Upper lobe of right lung (tissue), 1 donor: ENCODE data around the gene KCTD10. TPM values are rescaled to one million over a fixed set of nuclear protein-coding genes. Genes with fewer than 3 reads are reported as not detected.

Source experiments
- ATAC-seq: fragments of 200-7000 bp; cut with Tn5 transposase; one replicate; pipeline ENCODE4 v1.9.1; 2020; ENCODE audit warnings: mild to moderate bottlenecking, moderate library complexity
- DNase-seq: peaks from one replicate; pipeline ENCODE4 v3.0.0-alpha.2; 2020
- H3K27ac ChIP-seq: fragments of 200-600 bp; one replicate; pipeline ENCODE4 v1.8.0; 2022
- H3K27me3 ChIP-seq: fragments of 200-600 bp; one replicate; pipeline ENCODE4 v1.8.0; 2022; ENCODE audit warnings: mild to moderate bottlenecking
- H3K36me3 ChIP-seq: fragments of 200-600 bp; one replicate; pipeline ENCODE4 v1.8.0; 2022
- H3K4me1 ChIP-seq: fragments of 200-600 bp; one replicate; pipeline ENCODE4 v1.8.0; 2022
- H3K4me3 ChIP-seq: fragments of 200-600 bp; one replicate; pipeline ENCODE4 v1.8.0; 2022; ENCODE audit warnings: mild to moderate bottlenecking
- H3K9me3 ChIP-seq: fragments of 200-600 bp; one replicate; pipeline ENCODE4 v1.8.0; 2022
- CTCF ChIP-seq: fragments of 200-600 bp; IDR thresholded peaks from one replicate; pipeline ENCODE4 v1.8.0; 2022; ENCODE audit warnings: antibody characterized with exemption
- intact Hi-C: fragments of 100-400 bp; cut with DNase I; formaldehyde crosslinking; loops from one replicate; pipeline ENCODE4 v1.11.0; 2022
- total RNA-seq: library from RNA; stranded (reverse); fragmentation: NEBNext Ultra II Directional; extraction: Animal tissue kit (Norgen Biotek cat#: 25700); gene quantifications from one replicate; pipeline ENCODE4 v1.2.1, GENCODE V29; 2021
- donor health status: DM: no; HTN: yes; CAD: no; lungs with severe emphysema.

Gene KCTD10
- total RNA-seq, 1 donor from 2014 or later, result 66.8 TPM

DNA sequence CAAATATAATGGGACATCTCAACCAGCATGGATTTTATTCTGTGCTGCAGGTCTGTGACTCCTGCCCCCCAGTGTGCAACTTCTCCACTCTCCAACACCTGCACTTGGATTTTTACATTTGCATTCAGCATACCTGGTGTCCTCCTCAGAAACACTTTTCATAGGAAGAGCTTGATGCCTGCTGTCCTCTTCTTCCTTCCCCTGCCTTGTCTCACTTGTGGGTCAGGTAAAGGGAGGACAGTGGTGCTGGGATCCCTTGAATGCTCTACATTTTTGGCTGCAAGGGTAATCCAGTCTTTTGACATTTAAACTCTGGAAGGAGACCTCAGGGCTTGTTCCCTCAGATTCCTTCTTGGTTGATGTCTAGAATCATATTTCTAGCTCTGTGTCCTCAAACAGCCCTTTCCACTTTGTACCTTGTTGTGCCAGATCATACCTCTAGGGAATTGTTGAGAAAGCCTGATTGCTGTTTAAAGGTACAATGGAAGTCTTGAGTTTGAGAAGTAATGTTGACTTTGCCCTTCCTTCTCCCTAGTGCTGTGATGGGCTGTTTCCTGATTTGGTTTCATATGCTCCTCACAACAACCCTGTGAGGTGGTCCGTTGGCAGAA lies 13.0 kb upstream of the KCTD10 start:
- H3K9me3 ChIP-seq, result no peaks in the 10 kb centered on the region
- DNase-seq (no peak), ATAC-seq (no peak)
- H3K27me3 ChIP-seq, result no peaks in the 10 kb centered on the region
- H3K4me3 ChIP-seq, result no peak overlapping the region
- TF ChIP-seq CTCF, result no peak
- H3K36me3 ChIP-seq, result peaks cover 96% of the 10 kb centered on the region
- no peaks in the 10 kb centered on the region for H3K4me1 ChIP-seq
- intact Hi-C loops, result no loop called here
- H3K27ac ChIP-seq, result no peak overlapping the region

DNA sequence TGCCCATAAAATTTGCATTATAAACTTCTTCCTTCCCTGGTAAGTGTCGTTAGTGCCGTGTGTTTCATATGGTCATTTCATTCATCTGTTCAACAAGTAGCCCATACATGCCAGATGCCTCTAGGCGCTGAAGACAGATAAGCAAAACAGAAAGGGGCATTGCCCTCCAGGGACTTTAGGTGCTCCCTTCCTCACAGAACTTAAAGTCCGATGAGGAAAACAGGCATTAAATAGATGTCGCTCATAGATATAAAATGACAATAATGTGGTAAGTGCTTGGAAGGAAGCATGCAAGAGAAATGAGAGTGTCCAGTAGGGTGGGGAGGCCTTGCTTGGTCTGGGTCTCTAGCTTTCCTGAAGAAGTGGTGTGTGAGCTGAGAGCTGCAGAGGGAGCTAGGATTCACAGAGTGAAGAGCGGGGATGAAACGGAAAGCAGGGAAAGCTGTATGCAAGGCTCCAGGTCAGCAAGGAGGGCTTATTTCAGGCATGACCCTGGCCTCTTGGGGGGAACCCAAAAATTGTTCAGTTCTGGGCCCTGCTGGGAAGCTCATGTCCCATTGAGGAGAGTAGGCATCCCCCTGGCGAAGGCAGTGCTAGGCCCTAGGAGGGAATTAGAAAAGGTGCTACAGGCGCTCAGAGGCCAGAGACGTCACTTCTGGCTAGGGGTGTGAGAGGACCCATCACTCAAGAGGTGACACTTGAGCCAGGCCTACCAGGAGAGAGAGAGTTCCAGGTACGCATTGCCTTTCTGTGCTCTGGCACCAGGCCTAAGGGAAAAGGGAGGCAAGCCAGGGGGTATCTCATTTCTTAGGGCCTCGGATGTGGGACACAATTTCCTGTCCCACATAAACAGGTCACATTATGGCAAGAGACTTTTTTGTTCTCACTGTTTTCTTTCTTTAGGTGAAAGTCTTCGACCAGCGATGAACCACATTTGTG lies 12.2 kb upstream of the KCTD10 start:
- ATAC-seq (no peak), DNase-seq (no peak)
- intact Hi-C loops, result no loop called here
- no peak overlapping the region for H3K4me3 ChIP-seq
- no peaks in the 10 kb centered on the region for H3K9me3 ChIP-seq
- H3K36me3 ChIP-seq, result peaks cover 99% of the 10 kb centered on the region
- no peaks in the 10 kb centered on the region for H3K27me3 ChIP-seq
- no peaks in the 10 kb centered on the region for H3K4me1 ChIP-seq
- no peak for TF ChIP-seq CTCF
- no peak overlapping the region for H3K27ac ChIP-seq

- no peak for TF ChIP-seq CTCF
- ATAC-seq, result no peak
- no peaks in the 10 kb centered on the region for H3K9me3 ChIP-seq
- no peaks in the 10 kb centered on the region for H3K4me1 ChIP-seq
- no peak overlapping the region for H3K27ac ChIP-seq
- no peak for DNase-seq
- intact Hi-C loops, result no loop called here
- no peaks in the 10 kb centered on the region for H3K27me3 ChIP-seq
- H3K4me3 ChIP-seq, result no peak overlapping the region
- H3K36me3 ChIP-seq, result peaks cover 100% of the 10 kb centered on the region
Measured at GRCh38 chr12:109488051-109488665, 11.1 kb upstream of the KCTD10 start.

- intact Hi-C loops, result no loop called here
- no peak for TF ChIP-seq CTCF
- Histone ChIP-seq H3K27ac (no peak overlapping the region), H3K36me3 (peaks cover 93% of the 10 kb centered on the region), H3K4me3 (no peak overlapping the region), H3K9me3 (no peaks in the 10 kb centered on the region), H3K27me3 (no peaks in the 10 kb centered on the region), H3K4me1 (no peaks in the 10 kb centered on the region)
- no peak for DNase-seq
- ATAC-seq, result no peak
Measured at GRCh38 chr12:109487181-109488050, 10.3 kb upstream of the KCTD10 start.

- ATAC-seq (no peak), DNase-seq (no peak)
- Histone ChIP-seq H3K4me3 (no peak overlapping the region), H3K4me1 (no peaks in the 10 kb centered on the region), H3K36me3 (peaks cover 71% of the 10 kb centered on the region), H3K27ac (no peak overlapping the region), H3K27me3 (no peaks in the 10 kb centered on the region), H3K9me3 (no peaks in the 10 kb centered on the region)
- intact Hi-C loops, result no loop called here
- TF ChIP-seq CTCF, result no peak
Measured at GRCh38 chr12:109485201-109485600, 8.1 kb upstream of the KCTD10 start.
